ENCODE data around the gene MFSD2B.

DNA sequence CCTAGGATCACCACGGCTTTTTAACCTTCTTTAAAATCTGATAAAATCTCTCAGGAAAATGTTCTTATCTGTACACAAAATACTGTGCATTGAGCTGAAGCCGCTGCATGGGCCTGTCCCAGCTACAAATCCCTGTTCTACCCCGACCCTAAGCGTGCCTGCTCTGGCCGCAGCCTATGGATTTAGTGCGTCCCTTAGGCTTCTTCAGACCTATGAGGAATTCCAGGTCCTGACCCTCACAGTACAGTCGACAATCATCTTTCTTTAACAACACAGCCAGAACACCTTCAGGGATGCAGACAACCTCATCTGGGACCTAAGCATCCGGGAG, 37.8 kb downstream of the MFSD2B start:
- TF ChIP-seq, protein P1, sequence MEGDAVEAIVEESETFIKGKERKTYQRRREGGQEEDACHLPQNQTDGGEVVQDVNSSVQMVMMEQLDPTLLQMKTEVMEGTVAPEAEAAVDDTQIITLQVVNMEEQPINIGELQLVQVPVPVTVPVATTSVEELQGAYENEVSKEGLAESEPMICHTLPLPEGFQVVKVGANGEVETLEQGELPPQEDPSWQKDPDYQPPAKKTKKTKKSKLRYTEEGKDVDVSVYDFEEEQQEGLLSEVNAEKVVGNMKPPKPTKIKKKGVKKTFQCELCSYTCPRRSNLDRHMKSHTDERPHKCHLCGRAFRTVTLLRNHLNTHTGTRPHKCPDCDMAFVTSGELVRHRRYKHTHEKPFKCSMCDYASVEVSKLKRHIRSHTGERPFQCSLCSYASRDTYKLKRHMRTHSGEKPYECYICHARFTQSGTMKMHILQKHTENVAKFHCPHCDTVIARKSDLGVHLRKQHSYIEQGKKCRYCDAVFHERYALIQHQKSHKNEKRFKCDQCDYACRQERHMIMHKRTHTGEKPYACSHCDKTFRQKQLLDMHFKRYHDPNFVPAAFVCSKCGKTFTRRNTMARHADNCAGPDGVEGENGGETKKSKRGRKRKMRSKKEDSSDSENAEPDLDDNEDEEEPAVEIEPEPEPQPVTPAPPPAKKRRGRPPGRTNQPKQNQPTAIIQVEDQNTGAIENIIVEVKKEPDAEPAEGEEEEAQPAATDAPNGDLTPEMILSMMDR (IDR thresholded peaks at IDR 0.05): no peak
- TF ChIP-seq POLR2A (IDR thresholded peaks at IDR 0.05): no peak

All from right lobe of liver (tissue), 4 donors.